Fibroblast of skin of right quadriceps (primary cell): ENCODE measurements around the gene TK1.
"Not testable (repeated sequence)": the region's sequence is repeated elsewhere in the genome, so short reads cannot be mapped to it uniquely, and the experiment has no call there.

Experiments
- DNase-seq: peaks from one replicate; pipeline ENCODE4 v3.0.0-alpha.2; 2013

TK1 gene

DNA sequence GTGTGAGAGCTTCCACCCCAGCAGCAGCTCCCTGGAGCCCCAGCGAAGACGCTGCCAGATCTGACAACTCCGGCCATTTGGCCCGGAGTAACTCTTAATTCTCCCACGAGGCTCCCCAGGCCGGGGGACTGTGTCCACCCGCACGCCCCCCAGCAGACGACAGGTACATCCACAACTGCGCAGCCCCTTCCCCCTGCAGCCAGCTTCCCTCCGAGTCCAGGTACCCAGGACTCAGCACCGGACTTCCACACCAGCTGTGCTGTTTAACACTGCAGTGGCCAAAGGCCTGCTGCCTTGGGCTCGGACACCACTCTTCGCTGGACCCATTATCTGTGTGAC lies 11.2 kb downstream of the TK1 start:
- no peak for DNase-seq

DNA sequence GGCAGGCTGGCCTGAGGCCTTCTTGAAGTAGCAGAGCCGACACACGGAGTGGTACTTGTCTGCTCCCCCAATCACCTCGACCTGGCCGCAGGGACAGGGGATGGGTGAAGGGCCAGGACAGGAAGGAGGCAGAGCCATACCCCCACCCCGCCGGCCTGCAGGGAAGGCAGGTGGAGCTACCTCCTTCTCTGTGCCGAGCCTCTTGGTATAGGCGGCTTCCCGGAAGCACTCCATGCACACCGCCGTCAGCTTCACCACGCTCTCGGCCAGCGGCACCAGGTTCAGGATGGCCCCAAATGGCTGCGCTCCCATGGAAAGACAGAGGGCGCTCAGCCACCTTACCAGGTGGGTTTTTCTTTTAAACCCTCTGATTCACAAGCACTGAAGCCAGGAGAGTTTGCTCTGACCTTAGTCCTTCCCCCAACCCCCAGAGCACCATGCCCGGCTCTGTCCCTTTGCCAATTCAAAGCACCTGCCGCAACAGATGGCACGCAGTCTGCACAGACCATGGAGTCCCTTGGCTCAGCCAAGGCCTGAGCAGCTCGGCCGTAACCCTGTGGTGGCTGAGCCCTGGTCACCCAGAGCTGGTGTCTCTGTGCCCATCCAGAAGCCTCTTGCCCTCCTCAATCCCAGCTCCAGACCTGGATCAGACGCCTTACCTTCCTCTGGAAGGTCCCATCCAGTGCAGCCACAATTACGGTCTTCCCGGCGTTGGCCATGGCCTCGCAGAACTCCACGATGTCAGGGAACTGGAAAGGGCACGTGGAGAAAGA lies 11.8 kb downstream of the TK1 start:
- DNase-seq: no peak

DNA sequence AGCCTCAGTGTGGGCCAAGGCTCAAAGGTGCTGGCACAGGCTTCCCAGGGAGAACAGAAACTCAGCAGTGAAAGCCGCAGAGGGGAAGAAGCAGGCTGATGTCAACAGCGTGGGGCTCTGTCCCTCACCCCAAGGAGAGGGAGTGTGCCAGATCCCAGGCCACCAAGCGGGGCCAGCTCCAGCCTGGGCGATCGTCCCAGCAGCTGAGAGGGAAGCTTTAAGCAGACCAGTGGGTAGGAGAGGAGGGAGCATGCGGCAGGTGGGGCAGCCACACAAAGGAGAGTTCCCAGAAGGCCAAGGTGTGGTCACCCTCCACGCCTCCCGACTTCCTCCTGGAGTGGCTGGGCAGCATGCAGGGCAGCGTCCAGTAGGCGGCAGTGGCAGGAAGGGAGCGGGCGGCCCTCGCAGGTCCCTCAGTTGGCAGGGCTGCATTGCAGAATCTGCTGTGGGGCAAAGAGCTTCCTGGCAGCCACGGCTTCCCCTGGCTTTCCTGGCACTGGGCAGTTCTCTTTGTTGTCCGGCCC lies 12.4 kb downstream of the TK1 start:
- no peak for DNase-seq

DNA sequence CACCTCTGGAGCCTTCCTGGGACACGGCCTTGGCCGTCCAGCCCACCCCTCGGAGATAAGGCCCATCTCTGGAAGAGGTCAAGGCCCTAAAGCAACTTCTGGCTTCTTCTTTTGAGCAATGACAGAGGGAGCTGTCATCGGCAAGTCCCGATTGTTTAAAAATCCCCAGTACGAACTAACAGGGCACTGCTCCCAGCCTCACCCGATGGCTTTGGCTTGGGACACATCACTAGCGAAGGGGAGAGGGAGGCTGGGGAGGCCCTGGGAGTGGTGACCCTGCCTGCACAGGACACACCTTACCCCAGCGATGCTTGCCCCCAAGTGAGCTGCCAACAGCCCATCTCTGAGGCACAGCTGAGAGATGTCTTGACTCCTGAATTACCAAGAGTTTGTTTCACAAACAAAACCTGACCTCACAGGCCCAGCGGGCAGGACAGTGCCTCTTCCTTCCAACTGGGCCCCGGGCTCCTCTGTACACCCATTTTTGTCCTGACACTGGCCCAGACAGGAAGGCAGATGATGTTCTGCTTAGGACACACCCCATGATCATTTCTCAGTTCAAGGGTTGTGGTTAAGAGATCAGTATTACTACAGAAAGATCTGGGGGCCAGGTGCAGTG lies 13.6 kb downstream of the TK1 start:
- no peak for DNase-seq

DNA sequence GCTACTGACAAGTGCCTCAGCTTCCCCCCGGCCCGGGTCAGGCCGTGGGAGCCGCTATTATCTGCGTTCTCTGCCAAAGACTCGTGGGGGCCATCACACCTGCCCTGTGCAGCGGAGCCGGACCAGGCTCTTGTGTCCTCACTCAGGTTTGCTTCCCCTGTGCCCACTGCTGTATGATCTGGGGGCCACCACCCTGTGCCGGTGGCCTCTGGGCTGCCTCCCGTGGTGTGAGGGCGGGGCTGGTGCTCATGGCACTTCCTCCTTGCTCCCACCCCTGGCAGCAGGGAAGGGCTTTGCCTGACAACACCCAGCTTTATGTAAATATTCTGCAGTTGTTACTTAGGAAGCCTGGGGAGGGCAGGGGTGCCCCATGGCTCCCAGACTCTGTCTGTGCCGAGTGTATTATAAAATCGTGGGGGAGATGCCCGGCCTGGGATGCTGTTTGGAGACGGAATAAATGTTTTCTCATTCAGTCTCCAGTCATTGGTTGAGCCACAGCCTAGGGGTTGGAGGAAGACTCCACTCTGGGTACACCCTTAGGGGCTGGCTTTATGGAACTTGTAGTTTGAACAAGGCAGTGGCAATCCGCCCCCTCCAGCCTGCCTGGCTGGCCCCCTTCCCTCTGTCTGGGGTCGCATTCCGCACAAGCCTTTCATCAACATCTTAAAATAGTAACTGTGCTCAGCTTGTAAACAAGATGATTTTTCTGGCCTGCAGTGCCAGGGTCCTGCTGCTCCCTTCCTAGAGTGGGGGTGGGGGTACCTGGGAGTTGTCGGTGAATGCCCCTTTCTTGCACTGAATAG lies 14.4 kb downstream of the TK1 start:
- DNase-seq: peak; percentile 14

DNA sequence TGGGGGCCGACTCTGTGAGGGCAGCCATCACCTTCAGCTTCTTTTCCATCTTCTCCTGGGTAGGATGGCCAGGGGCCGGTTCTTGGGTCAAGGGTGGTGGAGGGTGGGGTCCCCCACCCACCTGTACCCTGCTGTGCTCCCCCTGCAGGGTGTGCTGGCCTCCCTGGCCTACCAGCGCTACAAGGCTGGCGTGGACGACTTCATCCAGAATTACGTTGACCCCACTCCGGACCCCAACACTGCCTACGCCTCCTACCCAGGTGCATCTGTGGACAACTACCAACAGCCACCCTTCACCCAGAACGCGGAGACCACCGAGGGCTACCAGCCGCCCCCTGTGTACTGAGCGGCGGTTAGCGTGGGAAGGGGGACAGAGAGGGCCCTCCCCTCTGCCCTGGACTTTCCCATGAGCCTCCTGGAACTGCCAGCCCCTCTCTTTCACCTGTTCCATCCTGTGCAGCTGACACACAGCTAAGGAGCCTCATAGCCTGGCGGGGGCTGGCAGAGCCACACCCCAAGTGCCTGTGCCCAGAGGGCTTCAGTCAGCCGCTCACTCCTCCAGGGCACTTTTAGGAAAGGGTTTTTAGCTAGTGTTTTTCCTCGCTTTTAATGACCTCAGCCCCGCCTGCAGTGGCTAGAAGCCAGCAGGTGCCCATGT lies 15.1 kb downstream of the TK1 start:
- not testable (repeated sequence) for DNase-seq

DNA sequence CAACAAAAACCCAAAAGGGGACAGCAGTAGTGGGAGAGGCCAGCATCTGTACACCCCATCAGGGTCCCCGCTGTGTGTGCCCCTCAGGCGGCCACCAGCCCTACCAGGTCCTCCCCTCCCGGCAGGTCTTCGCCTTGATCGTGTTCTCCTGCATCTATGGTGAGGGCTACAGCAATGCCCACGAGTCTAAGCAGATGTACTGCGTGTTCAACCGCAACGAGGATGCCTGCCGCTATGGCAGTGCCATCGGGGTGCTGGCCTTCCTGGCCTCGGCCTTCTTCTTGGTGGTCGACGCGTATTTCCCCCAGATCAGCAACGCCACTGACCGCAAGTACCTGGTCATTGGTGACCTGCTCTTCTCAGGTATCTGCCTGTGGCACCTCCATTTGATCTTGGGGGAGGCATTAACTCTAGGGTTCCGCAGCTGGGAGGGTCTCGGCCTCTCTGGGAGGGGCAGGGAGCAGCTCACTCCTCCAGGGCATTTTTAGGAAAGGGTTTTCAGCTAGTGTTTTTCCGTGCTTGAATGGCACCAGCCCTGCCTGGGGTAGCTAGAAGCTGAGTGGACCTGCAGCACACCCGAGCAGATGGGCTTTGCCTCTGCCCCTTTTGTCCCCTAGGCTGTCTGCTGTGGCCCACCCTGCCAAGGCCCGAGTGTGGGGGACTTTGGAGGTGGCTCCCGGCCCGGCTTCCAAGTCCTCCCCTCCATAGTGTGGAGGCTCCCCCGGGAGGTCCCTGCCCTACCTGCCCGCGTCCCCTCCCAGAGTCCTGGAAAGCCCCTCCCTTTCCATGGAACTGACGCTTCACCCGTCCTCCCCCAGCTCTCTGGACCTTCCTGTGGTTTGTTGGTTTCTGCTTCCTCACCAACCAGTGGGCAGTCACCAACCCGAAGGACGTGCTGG lies 15.9 kb downstream of the TK1 start:
- DNase-seq: no peak

DNA sequence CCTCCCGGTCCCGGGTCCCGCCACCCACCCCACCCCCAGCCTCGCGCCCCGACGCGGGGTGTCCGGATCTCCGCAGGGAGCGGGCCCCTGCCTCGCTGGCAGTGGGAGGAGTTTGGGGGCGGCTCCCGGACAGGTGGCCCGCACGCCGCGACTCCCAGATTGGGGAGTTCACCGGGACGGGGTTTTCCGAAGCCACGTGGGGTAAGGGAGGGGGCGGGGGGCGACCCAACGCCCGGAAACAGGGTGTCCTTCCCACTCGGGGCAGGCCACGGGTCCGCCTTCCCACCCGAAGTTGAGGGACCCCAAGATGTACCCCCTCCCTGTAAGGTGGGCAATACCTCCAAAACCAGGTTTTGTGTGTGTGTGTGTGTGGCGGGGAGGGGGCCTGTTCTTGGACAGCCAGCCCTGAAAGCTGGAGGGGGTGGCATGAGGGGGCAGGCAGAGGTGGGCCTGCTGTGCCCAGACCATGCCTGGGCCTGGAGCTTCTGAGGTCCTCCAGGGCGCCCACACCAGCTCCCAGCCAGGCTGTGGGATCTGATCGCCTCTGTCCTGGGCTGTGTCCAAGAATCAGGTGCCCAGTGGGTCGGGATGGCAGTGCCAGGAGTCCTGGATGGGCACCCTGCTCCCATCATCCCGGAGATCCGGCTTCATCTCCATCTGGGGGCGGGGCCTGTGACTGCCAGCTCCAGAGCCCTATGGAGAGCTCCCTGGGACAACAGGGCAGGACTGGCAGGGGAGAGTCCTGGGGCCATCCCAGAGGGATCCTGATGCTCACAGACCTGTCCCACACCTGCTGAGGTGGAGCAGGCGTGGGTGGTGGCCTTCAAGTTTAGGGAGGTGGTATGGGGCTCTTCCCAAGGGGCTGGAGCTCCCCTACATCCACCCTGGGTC lies 17.7 kb downstream of the TK1 start:
- peak; percentile 19 for DNase-seq

DNA sequence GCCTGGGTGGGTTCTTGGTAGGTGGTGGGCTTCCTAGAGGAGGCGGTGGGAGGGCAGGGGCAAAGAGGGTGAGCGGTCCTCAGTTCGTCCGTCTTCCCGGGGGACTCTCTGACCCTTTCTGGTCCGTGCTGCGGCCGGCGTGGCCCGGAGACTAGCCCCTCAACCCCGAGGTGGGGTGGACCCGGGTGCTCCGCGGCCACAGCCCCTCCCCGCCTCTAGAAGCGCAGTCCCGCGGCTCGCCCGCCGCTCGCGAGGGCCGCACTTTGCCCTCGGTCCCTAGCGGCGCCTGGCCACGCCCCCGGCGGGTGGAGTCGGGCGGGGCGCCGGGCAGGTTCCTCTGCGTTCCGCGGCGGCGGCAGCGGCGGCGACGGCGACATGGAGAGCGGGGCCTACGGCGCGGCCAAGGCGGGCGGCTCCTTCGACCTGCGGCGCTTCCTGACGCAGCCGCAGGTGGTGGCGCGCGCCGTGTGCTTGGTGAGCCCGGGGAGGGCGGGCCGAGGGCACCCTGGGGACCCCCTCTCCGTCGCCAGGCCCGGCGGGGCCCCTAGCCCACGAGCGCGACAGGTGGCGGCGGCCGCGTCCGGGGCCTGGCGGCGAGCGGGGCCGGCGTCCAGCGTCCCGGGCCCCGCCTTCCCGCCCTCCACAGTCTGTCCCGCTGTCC lies 18.5 kb downstream of the TK1 start, which contains the start of gene SYNGR2:
Gene SYNGR2, plus strand, starts transcription at position 340 of the 661 bp plus-strand sequence. Its CDS starts 36 bp downstream, at position 376.
- DNase-seq: peak; percentile 44

DNA sequence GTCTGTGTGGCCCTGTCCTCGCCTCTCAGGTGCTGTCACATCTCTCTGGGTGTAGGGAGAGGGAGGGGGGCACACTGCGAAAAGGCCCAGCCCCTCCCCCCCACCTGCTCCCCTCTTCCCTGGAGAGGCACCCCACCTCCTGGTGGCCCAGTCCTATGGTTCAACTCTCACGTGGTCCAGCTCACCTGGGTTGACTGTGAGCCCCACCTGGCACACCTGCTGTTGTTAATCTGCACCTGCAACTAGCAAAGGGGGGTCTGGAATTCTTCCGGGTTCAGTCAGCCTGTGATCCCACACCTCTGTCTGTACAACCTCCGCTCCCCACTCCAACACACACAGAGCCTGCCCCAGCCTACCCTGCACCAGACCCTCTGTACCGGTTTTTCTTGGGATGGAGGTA lies 20.4 kb downstream of the TK1 start:
- no peak for DNase-seq

DNA sequence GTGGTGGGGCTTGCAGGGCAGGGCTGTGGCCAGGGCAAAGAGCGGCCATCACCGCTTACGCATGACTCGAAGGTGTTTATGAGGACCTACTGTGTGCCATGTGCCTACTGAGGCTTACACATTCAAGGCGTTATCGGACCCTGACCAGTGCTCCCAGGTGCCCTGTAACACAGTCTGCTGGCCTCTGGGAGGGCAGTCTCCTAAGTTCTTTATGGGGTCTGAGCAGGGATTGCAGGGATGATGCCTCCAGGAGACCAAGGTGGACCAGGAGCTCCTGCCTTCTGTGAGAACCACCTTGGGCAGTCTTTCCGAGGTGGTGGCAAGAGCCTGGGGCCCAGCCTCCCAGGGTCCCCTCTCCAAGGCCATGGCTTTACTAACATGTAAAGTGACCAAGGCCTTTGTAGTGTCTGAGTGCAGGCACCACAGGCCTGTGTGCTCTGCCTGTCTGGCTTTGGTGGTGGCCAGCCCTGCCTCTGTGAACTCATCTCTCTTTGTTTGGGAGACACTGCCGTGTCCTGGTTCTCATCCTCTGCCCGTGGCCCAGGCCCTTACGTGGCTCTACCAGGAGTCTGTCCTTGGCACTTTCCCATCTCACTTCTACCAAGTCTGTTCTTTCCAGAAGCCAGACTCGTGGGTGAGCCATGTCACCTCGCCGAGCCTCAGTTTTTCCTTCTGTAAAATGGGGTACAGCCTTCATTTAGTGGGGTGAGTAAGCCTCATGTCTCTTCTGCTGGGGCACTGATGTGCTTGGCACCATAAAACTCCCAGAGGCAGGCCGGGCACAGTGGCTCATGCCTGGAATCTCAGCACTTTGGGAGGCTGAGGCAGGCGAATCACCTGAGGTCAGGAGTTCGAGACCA lies 21.9 kb downstream of the TK1 start:
- DNase-seq: no peak

DNA sequence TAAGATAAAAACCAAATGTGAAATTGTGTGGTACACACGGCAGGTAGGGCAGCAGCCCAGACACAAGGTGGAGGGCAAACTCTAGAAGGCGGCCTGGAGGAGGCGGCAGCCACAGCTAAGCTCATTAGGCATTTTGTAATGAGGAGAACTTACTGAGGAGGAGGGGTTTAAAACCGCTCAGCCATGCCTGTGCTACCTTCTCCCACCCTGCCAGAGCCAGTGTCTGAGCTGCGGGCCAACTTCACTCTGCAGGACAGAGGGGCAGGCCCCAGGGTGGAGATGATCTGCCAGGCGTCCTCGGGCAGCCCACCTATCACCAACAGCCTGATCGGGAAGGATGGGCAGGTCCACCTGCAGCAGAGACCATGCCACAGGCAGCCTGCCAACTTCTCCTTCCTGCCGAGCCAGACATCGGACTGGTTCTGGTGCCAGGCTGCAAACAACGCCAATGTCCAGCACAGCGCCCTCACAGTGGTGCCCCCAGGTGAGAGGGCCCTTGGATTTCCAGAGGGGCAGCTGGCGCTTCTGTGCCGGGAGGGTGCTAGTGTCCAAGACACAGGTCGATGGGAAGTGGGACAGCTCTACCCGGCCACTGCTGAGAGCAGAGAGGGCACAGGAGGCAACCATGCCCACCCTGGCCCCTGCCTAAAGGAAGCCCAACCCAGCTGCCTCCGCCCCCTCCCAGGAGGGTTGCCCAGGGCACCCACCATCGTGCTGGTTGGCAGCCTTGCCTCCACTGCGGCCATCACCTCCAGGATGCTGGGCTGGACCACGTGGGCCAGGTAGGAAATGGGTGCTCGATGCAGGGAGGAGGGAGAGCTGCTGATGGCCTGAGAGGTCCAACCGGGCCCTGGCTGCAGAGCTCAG lies 22.7 kb downstream of the TK1 start:
- DNase-seq: no peak

DNA sequence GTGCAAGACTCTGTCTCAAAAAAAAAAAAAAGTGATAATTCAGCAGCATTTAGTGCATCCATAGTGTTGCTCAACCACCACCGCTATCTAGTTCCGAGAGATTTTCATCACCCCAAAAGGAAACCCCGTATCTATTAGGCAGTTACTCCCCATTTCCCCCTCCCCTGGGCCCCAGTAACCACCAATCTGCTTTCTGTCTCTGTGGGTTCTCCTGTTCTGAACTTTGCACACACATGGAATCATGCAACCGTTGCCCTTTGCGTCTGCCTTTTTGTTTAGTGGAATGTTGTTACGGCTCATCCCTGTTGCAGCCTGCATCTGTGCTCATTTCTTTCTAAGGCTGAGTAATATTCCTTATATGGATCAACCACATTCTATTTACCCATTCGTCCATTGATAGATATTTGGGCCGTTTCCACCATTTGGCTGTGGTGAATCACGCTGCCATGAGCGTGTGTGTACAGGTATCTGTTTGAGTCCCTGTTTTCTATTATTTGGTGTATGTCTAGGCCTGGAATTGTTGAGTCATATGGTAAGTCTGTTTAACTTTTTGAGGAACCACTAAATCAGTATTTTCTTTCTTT lies 27.2 kb downstream of the TK1 start:
- DNase-seq: peak; percentile 83

DNA sequence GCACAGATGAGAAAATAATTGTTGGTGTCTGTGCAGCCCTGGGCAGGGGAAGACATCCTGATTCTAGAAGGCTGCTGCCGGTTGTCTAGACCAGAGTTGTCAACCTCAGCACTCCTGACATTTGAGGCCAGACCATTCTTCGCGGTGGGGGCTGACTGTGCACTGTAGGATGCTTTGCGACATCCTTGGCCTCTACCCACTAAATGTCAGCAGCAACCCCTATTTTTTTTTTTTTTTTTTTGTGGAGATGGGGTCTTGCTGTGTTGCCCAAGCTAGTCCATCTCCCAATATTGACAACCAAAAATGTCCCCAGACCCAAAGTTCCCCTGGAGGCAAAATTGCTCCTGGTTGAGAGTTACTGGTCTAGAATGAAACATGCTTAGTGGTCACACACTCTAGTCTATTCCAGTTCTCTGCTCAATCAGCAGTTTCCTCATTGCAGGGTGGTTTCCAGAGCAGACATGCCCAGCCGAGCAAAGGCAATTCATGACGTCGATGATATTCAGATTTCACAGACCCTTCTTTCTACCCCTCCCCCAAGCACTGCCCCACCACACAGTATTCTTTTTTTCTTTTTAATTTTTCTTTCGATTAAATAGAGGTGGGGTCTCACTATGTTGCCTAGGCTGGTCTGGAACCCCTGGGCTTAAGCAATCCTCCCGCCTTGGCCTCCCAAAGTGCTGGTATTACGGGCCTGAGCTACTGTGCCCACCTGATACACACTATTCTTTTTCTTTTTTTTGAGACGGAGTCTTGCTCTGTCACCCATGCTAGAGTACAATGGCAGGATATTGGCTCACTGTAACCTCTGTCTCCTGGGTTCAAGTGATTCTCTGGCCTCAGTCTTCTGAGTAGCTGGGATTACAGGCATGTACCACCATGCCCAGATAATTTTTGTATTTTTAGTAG lies 31.7 kb downstream of the TK1 start:
- DNase-seq: no peak

DNA sequence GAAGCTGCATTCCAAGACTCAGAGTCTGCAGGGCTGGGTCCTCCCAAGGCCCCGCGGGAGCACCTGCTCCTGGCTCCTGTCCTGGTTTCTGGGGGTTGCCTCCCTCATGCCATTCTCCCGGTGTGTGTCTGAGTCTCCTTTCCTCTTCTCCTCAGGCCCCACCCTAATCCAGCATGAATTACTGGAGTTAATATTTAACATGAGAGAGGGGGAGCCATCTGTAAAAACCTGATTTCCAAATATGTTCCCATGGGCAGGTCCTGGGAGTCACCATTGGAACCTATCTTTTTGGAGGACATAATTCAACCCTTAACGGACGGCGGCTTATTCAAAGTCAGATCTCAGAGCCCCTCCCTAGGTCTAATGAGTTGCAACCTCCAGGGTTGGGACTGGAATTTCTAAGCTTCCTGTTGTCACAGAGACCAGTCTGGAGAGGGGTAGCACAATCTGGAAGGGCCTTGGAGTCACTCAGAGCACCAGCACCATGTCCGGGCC lies 35.3 kb downstream of the TK1 start:
- DNase-seq: peak; percentile 70

DNA sequence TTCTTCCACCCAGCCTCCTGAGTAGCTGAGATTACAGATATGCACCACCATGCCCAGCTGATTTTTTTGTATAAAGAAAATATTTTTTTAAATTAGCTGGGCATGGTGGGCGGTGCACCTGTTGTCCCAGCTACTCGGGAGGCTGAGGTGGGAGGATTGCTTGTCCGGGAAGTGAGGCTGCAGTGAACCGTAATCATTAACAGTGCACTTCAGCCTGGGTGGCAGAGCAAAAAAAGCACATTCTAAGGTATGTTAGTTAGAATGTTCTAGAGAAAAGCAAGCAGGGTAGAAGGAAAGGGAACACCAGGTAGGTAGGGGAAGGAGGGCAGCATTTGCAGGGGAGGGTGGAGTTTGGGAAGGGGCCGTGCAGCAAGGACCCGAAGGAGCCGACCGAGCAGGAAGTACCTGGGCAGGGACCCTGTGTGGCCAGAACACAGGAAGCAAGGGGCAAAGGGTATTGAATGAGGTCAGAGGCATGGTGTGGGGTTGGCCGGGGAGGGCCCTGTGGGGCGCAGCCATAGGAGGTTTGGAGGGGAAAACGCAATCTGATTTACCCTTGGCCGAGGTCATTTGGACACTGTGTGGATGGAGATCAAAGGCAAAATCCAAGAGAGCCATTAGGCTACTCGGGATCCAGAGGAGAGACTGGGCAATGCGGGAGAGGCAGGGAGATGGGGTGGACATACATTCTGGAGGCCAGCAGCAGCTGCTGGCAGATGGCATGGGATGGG lies 38.4 kb downstream of the TK1 start:
- no peak for DNase-seq
